PFSK-1 (cell line): ENCODE data around the gene LRRC28.

Experiments
- FOXP2 ChIP-seq: optimal IDR thresholded peaks from 2 replicates; pipeline ENCODE3; 2011; ENCODE audit warnings: borderline replicate concordance, control low read depth, inconsistent platforms; ENCODE audit not compliant: insufficient read depth; ENCODE audit errors: extremely low read length, extremely low read depth
- POLR2AphosphoS5 ChIP-seq: IDR thresholded peaks from 2 replicates; pipeline ENCODE4 v1.6.1; 2012; ENCODE audit warnings: low read depth, mild to moderate bottlenecking, control low read depth, low read length, moderate library complexity
- REST ChIP-seq, 2 experiments: IDR thresholded peaks; 2 replicates each; pipeline versions ENCODE4 v1.6.1 to v1.8.0; 2011 to 2012; ENCODE audit warnings: low read depth in 2 of 2, low read length in 2 of 2, control low read depth in 1 of 2, inconsistent platforms in 1 of 2, mild to moderate bottlenecking in 1 of 2, moderate library complexity in 1 of 2; ENCODE audit not compliant: insufficient read depth in 1 of 2
- SIN3A ChIP-seq: IDR thresholded peaks from 2 replicates; pipeline ENCODE4 v1.6.1; 2012; ENCODE audit warnings: mild to moderate bottlenecking, low read length, moderate library complexity, borderline replicate concordance; ENCODE audit not compliant: insufficient read depth
- TAF1 ChIP-seq: IDR thresholded peaks from 2 replicates; pipeline ENCODE4 v1.6.1; 2012; ENCODE audit warnings: low read length, control low read depth, borderline replicate concordance; ENCODE audit not compliant: insufficient read depth

The LRRC28 gene

GRCh38 chr15:99307735-99308134 lies 56.5 kb downstream of the LRRC28 start:
- no peak for TF ChIP-seq REST (IDR thresholded peaks at IDR 0.05; ENCODE audit: insufficient read depth in 1 of 2, low read depth in 2 of 2, low read length in 2 of 2)
- TF ChIP-seq TAF1, result no peak
- TF ChIP-seq FOXP2, result no peak
- no peak for TF ChIP-seq POLR2AphosphoS5

GRCh38 chr15:99310745-99311144 lies 59.5 kb downstream of the LRRC28 start:
- TF ChIP-seq FOXP2, result no peak
- TF ChIP-seq REST (IDR thresholded peaks at IDR 0.05; ENCODE audit: insufficient read depth in 1 of 2, low read depth in 2 of 2, low read length in 2 of 2), result no peak
- TF ChIP-seq TAF1, result no peak
- no peak for TF ChIP-seq SIN3A
- no peak for TF ChIP-seq POLR2AphosphoS5

GRCh38 chr15:99312228-99312627 lies 60.9 kb downstream of the LRRC28 start:
- TF ChIP-seq REST (IDR thresholded peaks at IDR 0.05; ENCODE audit: insufficient read depth in 1 of 2, low read depth in 2 of 2, low read length in 2 of 2), result no peak
- TF ChIP-seq TAF1, result no peak
- TF ChIP-seq SIN3A, result no peak
- TF ChIP-seq POLR2AphosphoS5, result no peak
- TF ChIP-seq FOXP2, result no peak

GRCh38 chr15:99312794-99313193 lies 61.5 kb downstream of the LRRC28 start:
- TF ChIP-seq REST (IDR thresholded peaks at IDR 0.05; ENCODE audit: insufficient read depth in 1 of 2, low read depth in 2 of 2, low read length in 2 of 2) (no peak), FOXP2 (no peak), POLR2AphosphoS5 (no peak), SIN3A (no peak), TAF1 (no peak)

GRCh38 chr15:99315636-99316035 lies 64.4 kb downstream of the LRRC28 start:
- no peak for TF ChIP-seq TAF1
- TF ChIP-seq FOXP2, result no peak
- no peak for TF ChIP-seq POLR2AphosphoS5
- no peak for TF ChIP-seq REST (IDR thresholded peaks at IDR 0.05; ENCODE audit: insufficient read depth in 1 of 2, low read depth in 2 of 2, low read length in 2 of 2)
- TF ChIP-seq SIN3A, result no peak
